D721Med (cell line): ENCODE data around the gene UHRF2.
"Not testable (repeated sequence)": the region's sequence is repeated elsewhere in the genome, so short reads cannot be mapped to it uniquely, and the experiment has no call there.

Experiments used
- DNase-seq: peaks from one replicate; pipeline ENCODE4 v3.0.0; 2011; ENCODE audit warnings: low spot score; ENCODE audit not compliant: insufficient read length
- FAIRE-seq: peaks from 2 replicates; lab custom pipeline; 2011; peaks lifted over from hg19 to GRCh38; lab: Jason Lieb, UNC
- CTCF ChIP-seq: IDR thresholded peaks from 2 replicates; pipeline ENCODE4 v1.5.1; 2012; ENCODE audit warnings: mild to moderate bottlenecking, control low read depth; ENCODE audit not compliant: insufficient read depth; ENCODE audit errors: missing control alignments

The UHRF2 gene

GRCh38 chr9:6412487-6413364 is at the start of gene UHRF2:
UHRF2 (plus strand) TSS chr9:6413199; CDS start chr9:6413491, 292 bp downstream.
- FAIRE-seq (no peak), DNase-seq (peak; percentile 83)
- TF ChIP-seq CTCF, result no peak

GRCh38 chr9:6367128-6367890 is 45.7 kb upstream of the UHRF2 start:
- FAIRE-seq (no peak), DNase-seq (no peak)
- TF ChIP-seq CTCF, result no peak

GRCh38 chr9:6368831-6369230 is 44.2 kb upstream of the UHRF2 start:
- TF ChIP-seq CTCF, result no peak
- no peak for DNase-seq
- FAIRE-seq, result no peak

- FAIRE-seq, result not testable (repeated sequence)
Measured at GRCh38 chr9:6381477-6382012, 31.5 kb upstream of the UHRF2 start.

GRCh38 chr9:6382681-6383080 is 30.3 kb upstream of the UHRF2 start:
- FAIRE-seq (no peak), DNase-seq (no peak)
- TF ChIP-seq CTCF, result no peak

More at GRCh38 chr9:6381477-6382012, 31.5 kb upstream of the UHRF2 start:
- not testable (repeated sequence) for DNase-seq

GRCh38 chr9:6383551-6384225 is 29.3 kb upstream of the UHRF2 start:
- TF ChIP-seq CTCF, result no peak
- DNase-seq, result no peak
- FAIRE-seq, result no peak

- DNase-seq, result no peak
- FAIRE-seq, result no peak
Measured at GRCh38 chr9:6384732-6385131, 28.3 kb upstream of the UHRF2 start.

More at GRCh38 chr9:6384732-6385131, 28.3 kb upstream of the UHRF2 start:
- TF ChIP-seq CTCF, result no peak
